NB4 (cell line): ENCODE data around the gene POLD1.

ENCODE experiments used
- DNase-seq: peaks from one replicate; pipeline ENCODE4 v3.0.0; 2010; ENCODE audit warnings: low read depth
- H3K4me3 ChIP-seq: one replicate; pipeline ENCODE4 v1.5.1; 2011; ENCODE audit warnings: mild to moderate bottlenecking, low read depth, low read length, moderate library complexity
- MYC ChIP-seq: IDR thresholded peaks from 2 replicates; pipeline ENCODE4 v1.6.1; 2011; ENCODE audit warnings: low read depth, low read length
- POLR2A ChIP-seq: IDR thresholded peaks from 2 replicates; pipeline ENCODE4 v1.6.1; 2011; ENCODE audit warnings: mild to moderate bottlenecking; ENCODE audit not compliant: insufficient read length; ENCODE audit errors: extremely low read depth
- TF ChIP-seq, protein P1 (sequence below): IDR thresholded peaks from one replicate; pipeline ENCODE4 v1.5.1; 2012; ENCODE audit warnings: low read depth, low read length
- TF ChIP-seq, protein P2 (sequence below): IDR thresholded peaks from 2 replicates; pipeline ENCODE4 v1.6.1; 2011; ENCODE audit warnings: low read depth, low read length

Gene POLD1

DNA sequence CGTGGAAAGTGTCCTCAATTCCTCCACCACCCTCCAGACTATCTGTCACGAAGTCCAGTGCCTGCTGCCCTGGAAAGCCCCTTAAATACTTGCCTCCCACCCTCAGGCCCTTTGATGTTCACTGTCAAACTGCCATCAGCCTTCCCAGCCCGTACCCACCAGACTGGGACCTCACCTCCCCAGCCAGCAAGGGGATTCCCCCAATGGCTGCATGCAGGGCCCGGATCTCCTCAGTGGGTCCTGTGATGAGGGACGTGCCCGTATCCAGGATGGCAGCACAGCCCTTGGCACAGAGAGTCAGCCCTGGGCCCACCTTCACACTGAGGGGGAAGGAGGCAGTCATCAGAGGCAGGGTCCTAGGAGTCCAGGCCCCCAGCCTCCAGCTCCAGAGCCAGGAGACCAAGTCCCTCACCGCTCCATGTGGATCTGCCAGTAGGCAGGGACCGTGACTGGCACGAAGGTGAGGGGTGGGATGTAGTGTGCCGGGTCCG is 24.8 kb upstream of the POLD1 start:
- no peak overlapping the region for H3K4me3 ChIP-seq
- TF ChIP-seq MYC (no peak), POLR2A (no peak)
- TF ChIP-seq, protein P1, sequence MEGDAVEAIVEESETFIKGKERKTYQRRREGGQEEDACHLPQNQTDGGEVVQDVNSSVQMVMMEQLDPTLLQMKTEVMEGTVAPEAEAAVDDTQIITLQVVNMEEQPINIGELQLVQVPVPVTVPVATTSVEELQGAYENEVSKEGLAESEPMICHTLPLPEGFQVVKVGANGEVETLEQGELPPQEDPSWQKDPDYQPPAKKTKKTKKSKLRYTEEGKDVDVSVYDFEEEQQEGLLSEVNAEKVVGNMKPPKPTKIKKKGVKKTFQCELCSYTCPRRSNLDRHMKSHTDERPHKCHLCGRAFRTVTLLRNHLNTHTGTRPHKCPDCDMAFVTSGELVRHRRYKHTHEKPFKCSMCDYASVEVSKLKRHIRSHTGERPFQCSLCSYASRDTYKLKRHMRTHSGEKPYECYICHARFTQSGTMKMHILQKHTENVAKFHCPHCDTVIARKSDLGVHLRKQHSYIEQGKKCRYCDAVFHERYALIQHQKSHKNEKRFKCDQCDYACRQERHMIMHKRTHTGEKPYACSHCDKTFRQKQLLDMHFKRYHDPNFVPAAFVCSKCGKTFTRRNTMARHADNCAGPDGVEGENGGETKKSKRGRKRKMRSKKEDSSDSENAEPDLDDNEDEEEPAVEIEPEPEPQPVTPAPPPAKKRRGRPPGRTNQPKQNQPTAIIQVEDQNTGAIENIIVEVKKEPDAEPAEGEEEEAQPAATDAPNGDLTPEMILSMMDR: no peak
- TF ChIP-seq, protein P2, sequence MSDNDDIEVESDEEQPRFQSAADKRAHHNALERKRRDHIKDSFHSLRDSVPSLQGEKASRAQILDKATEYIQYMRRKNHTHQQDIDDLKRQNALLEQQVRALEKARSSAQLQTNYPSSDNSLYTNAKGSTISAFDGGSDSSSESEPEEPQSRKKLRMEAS: no peak
- no peak for DNase-seq

- no peak for DNase-seq
- TF ChIP-seq, protein P1: no peak
- no peak for TF ChIP-seq MYC
- no peak for TF ChIP-seq POLR2A
- TF ChIP-seq, protein P2: no peak
- no peak overlapping the region for H3K4me3 ChIP-seq
These were observed 22.7 kb upstream of the POLD1 start for GRCh38 chr19:50361290-50362029.

GRCh38 chr19:50362030-50362412 is 22.1 kb upstream of the POLD1 start:
- DNase-seq: no peak
- no peak overlapping the region for H3K4me3 ChIP-seq
- TF ChIP-seq MYC: no peak
- TF ChIP-seq, protein P2: no peak
- TF ChIP-seq POLR2A: no peak
- TF ChIP-seq, protein P1: no peak

- TF ChIP-seq, protein P1: no peak
- TF ChIP-seq POLR2A (no peak), MYC (no peak)
- TF ChIP-seq, protein P2: no peak
- no peak for DNase-seq
- H3K4me3 ChIP-seq: no peak overlapping the region
These were observed 21.3 kb upstream of the POLD1 start for GRCh38 chr19:50362656-50363424.

DNA sequence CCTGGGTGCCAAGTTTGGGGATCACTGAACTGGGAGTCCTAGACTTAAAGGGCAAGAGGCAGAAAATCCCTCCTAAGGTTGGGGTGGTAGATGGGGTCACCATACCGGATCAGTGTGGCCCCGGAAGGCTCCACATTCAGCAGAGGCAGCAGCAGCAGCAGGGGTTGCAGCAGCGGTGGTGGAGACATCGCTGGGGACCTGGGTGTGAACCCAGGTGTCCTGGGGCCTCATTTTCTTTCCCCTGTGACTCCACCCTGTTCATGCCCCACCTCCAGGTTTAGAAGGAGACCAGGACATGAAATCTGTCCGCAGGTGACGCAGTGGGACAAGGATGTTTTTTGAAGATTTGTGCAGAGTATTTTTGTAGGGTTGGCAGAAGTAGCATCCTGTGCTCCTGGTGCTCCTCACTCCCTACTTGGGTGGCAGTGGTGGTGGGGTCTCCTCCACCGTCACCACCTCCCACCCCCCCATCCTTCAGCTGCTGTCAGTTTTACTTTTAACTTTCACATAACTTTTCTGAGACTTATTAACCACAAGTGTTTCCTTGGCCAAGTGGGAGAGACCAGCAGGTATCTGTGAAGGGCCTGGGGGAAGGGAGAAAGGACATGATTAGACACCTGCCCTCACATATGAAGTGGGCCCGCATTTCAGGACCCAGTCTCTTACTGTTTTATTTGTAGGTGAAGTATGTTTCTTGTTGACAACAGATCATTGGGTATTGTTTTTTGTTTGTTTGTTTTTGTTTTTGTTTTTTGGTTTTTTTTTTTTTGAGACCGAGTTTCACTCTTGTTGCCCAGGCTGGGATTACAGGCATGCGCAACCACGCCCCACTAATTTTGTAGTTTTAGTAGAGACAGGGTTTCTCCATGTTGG is 18.5 kb upstream of the POLD1 start, which contains the start of gene NAPSA:
Gene NAPSA (minus strand): TSS at position 206 of the 873 bp plus-strand sequence. CDS start 18 bp downstream, at position 188.
- no peak for TF ChIP-seq MYC
- TF ChIP-seq, protein P1: no peak
- TF ChIP-seq, protein P2: no peak
- TF ChIP-seq POLR2A: no peak
- H3K4me3 ChIP-seq: no peak within 1 kb of the TSS
- DNase-seq: no peak
